Activated naive CD4-positive, alpha-beta T cell treated with anti-CD3 and anti-CD28 coated beads, Interleukin-2, amount 50 U/mL, for 16 hours (primary cell): ENCODE measurements around the gene RBM18.

Source experiments
- DNase-seq: peaks from one replicate; pipeline ENCODE4 v3.0.0-alpha.2; 2020

Gene RBM18, protein sequence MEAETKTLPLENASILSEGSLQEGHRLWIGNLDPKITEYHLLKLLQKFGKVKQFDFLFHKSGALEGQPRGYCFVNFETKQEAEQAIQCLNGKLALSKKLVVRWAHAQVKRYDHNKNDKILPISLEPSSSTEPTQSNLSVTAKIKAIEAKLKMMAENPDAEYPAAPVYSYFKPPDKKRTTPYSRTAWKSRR

DNA sequence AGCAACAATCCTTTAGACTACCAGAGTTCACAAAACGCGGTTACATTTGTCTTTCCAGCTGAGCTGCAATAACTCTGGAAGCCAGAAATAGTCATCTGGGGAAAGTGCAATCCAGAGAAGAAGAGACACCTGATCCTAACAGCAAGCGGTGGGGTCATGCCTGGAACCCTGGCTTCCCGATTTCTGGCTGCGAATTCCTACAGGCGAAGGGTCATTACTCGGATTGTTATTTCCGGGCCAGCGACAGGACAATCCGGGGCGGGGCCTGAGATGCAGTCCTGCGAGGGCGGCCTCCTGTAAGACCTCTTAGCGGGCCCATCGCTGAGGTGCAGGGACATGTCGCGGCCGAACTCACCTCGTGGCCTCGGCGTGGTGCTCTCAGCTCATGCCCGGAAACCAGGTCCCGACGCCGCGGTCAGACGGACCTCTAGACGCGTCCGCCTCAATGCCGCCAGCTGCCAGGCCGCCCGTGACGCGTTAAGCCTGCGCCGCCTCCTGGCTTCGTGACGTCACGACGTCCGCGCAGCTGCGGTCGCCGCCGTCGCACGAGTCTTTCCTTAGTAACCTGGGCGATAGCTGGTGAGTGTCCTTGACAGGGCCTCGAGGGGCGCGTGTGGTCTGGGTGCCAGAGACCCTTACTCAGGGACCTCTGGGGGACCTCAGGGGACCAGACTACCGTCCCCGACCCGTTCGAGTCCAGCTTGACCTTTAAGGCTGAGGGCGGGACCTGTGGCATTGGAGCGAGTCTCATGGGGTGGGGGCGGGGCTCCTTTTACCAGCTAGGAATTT is at the start of gene RBM18, which contains the start of gene MRRF:
RBM18 (minus strand) TSS at position 481 of the 789 bp plus-strand sequence. CDS start 3,348 bp downstream, outside the sequence.
MRRF (plus strand) TSS at position 523 of the 789 bp plus-strand sequence. CDS start 6,010 bp downstream, outside the sequence.
- DNase-seq, result peak; percentile 87

GRCh38 chr9:122314165-122314564 is 49.5 kb upstream of the RBM18 start:
- DNase-seq, result no peak

DNA sequence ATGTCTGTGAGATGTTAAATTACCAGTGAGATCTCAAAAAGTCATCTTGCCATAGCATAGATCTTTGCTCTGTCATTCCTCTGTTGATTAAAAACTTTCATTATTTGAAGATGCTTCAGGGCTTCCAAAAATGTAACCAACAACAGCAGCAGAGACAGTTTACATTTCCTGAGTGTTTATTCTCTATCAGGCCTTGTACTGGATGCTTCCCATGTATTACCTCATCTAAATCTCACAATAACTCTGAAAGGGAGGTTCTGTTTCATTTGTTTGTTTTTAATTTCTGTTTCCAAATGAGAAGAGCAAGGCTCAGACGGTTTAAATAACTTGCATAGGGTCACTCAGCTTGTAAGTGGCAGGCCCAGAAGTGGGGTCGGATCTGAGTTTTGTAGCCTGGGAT is 45.2 kb upstream of the RBM18 start:
- no peak for DNase-seq

DNA sequence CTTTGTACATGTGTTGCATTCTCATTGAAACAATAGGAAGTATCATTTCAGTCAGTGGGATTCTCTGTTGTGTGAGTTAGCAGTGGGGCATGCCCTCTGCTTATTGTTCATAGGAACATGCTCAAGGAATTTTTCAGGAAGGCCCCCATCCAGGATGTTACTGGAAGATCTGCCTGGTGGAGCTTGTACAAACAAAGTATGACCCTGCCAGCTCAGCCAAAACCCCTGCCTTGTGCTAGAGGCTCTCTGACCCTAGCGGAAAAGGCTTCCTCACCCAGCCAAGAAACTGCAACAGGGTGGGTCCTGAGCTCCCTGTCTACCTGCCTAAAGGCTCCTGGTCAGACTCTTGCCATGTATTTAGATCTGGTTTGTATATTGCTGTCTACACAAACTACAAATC is 43.3 kb upstream of the RBM18 start:
- no peak for DNase-seq

- no peak for DNase-seq
Observed at GRCh38 chr9:122307061-122307460, 42.4 kb upstream of the RBM18 start.

DNA sequence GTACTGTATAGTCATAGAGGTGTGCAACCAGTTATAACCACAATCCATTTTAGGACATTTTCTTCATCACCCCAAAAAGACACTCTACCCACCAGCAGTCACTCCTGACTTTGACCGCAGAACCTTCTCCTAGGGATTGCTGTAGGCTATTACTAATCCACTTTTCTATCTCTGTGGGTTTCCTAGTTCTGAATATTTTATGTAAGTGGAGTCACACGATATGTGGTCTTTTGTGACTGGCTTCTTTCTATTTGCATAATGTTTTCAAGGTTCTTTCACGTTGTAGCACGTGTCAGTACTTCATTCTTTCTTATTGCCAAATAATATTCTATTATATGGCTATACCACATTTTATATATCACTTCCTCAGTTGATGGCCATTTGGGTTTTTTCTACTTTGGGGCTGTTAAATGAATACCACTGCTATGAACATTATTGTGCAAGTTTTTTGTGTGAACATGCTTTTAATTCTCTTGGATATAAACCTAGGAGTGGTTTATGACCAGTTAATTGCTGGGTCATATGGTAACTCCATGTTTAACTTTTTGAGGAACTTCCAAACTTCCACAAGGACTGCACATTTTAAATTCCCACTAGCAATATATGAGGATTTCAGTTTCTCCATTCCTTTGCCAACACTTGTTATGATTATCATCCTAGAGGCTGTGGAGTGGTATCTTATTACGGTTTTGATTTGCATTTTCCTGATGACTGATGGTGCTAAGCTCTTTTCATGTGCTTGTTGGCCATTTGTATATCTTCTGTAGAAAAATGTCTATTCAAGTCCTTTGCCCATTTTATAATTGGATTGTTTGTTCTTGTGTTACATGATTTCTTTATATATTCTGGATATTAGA is 37.8 kb upstream of the RBM18 start:
- DNase-seq, result no peak

DNA sequence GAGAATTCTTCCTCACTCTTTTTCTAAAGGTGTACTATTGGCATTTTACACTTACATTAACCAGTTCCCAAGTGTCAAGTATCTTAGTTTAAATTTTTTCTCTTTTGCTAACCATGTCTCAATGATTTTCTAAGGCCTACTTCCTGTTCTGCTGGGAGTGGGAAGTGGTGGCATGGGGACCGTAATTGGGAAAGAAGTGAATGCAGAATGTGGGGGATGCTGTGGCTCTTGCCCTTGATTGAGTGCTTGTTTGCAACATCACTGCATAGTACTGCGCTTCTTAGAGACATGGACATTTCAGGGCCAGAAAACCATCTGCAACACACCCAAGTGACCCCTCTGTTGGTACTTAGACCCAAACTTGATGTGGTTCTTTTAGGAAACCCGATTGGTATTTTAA is 32.9 kb upstream of the RBM18 start:
- no peak for DNase-seq

GRCh38 chr9:122294531-122294930 is 29.9 kb upstream of the RBM18 start:
- no peak for DNase-seq

GRCh38 chr9:122291458-122291857 is 26.8 kb upstream of the RBM18 start:
- no peak for DNase-seq

GRCh38 chr9:122287214-122287720 is 22.6 kb upstream of the RBM18 start:
- no peak for DNase-seq

DNA sequence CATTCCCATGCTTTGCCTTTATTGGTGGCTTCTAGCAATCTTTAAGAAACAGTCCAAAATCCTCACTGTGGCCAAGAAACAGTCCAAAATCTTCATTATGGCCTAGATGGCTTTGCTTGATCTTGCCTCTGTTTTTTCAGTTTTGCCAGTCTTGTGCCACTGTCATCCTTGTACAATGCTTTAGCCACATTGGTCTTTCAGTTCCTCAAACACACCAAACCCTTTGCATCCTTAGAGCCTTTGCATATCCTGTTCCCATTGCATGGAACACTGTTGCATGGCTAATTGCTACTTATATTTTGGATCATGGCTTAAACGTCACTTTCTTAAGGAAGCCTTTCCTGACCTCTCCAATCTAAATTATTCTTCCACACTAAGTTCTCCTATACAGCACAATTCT is 22.1 kb upstream of the RBM18 start:
- no peak for DNase-seq

DNA sequence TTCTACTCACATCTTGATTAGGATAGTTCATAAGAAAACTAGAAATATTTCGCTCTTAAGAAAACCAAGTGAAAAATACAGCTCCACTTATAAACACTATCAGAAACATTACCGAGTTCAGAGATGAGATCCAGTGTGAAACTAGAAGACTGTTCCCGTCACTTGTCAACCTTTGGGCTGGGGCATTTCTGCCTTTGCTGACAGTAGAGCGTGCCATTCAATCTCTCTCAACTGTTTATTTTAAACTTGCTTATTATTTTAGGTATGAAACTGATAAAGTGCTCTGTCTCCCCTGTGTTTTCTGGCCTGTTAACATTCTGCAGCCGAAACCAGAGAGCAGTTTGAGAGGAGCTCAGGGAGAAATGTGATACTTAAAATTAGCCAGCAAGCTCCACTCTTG is 16.7 kb upstream of the RBM18 start:
- DNase-seq, result no peak

GRCh38 chr9:122277285-122277897 is 12.8 kb upstream of the RBM18 start:
- DNase-seq, result no peak

DNA sequence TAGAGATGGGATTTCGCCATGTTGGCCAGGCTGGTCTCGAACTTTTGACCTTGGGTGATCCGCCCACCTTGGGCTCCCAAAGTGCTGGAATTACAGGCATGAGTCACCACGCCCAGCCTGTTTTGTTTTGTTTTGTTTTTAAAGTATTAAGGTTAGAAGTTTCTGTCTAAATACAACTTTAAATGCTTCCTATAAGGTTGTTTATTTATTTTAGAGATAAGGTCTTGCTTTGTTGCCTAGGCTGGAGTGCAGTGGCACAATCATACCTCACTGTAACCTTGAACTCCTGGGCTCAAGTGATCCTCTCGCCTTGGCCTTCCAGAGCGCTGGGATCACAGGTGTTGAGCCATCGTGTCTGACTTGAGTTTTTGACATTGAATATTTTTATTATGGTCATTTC is 11.5 kb upstream of the RBM18 start:
- no peak for DNase-seq

- DNase-seq, result no peak
Observed at GRCh38 chr9:122274055-122274454, 9.4 kb upstream of the RBM18 start.

- no peak for DNase-seq
Observed at GRCh38 chr9:122268041-122268814, 3.6 kb upstream of the RBM18 start.

DNA sequence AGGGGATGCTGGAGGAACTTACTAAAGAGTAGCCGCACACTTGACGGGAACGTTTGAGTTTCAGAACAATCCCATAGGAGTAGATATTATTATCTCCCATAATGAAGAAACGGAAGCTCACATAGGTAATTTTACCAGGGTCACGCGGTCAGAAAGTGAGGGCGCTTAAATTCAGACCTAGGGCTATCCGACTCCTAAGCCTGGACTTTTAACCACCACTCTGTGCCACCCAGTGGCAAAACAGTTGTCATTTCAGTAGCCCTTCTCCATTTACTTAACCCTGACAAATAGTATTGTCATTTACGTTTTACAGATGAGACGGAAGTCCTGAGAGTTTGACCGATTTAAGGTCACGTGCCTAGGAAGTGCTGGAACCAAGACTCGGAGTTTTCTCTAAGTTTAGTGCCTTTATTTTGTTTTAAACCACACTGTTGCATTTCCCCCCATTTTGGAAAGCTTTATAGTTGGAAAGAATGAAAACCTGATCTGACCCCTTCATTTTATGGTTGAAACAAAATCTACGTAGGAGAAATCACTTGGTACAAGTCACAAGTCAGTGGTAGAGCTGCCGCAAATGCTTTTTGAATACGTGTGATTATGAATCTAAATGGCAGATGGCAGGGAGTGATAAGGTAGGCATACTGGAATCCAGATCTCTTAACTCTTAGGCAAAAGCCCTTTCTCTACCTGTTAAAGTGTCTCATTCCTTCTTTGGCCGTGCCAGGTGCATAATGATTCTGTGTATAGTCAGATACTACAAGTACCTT is 692 bp upstream of the RBM18 start:
- DNase-seq, result peak; percentile 11

DNA sequence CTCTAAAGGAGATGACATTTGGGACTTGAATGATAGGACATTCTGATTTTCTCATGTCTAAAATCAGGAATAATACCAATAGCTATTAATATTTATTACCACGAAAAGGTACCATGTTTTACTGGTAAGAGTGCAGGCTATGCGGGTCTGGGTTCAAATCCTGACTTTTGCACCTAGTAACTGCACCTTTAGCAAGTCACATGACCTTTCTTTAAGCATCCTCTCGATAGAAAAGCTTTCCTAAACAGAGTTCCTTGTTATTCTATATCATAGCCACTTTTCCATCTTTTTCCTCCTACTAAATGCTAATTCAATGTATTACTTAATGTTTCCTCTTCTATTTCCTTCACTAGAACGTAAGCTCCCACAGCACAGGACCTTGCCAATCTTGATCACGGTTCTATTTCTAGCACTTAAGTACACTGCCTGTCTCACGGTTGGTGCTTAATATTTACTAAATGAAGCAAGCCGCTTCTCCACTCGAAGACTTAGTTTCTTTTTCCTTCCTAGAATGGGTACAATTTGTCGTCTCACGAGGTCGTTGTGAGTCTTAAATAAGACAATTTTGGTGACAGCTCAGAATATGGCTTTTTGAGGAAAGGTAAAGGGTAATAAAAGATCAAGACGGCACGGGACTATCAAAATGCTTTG is 816 bp downstream of the RBM18 start:
- no peak for DNase-seq

DNA sequence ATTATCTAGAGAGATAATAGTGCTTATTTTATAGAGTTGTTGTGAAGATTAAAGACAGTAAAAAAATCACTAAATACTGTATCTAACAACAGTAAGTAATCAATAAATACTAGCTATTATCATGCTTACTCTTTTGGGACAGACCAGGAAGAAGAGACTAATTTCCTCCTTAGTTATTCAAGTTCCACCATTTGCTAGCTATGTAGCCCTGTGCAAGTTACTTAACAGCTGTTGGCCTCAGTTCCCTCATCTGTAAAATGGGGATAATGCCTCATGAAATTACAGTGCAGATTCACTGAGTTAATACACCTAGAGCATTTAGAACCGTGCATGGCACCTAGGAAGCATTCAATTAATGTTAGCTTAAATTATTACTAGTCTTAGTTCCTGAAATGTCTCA is 2.6 kb downstream of the RBM18 start:
- no peak for DNase-seq

- DNase-seq, result no peak
Observed at GRCh38 chr9:122261469-122261881, 3.2 kb downstream of the RBM18 start.
